GM12873 (cell line): ENCODE results near the gene GP5.

ENCODE experiments used
- CTCF ChIP-seq: IDR thresholded peaks from 2 replicates; pipeline ENCODE4 v1.5.1; 2012; ENCODE audit warnings: low read depth, mild to moderate bottlenecking, moderate library complexity, low read length, control low read depth; ENCODE audit not compliant: insufficient read depth; ENCODE audit errors: missing control alignments

Gene GP5

GRCh38 chr3:194384156-194384555 lies 14.9 kb downstream of the GP5 start:
- no peak for TF ChIP-seq CTCF

- TF ChIP-seq CTCF, result no peak
Observed at GRCh38 chr3:194383276-194383940, 15.7 kb downstream of the GP5 start.

- no peak for TF ChIP-seq CTCF
Observed at GRCh38 chr3:194382892-194383223, 16.2 kb downstream of the GP5 start.

- no peak for TF ChIP-seq CTCF
Observed at GRCh38 chr3:194382196-194382891, 16.7 kb downstream of the GP5 start.

GRCh38 chr3:194381460-194381875 lies 17.6 kb downstream of the GP5 start:
- TF ChIP-seq CTCF, result no peak

GRCh38 chr3:194380326-194380725 lies 18.7 kb downstream of the GP5 start:
- no peak for TF ChIP-seq CTCF

- TF ChIP-seq CTCF, result no peak
Observed at GRCh38 chr3:194379651-194380050, 19.4 kb downstream of the GP5 start.
